RPMI7951 (cell line): Measurements from ENCODE around the gene NUDT6. TPM values are rescaled to one million over a fixed set of nuclear protein-coding genes. Genes with fewer than 3 reads are reported as not detected.
"Not testable (repeated sequence)": the region's sequence is repeated elsewhere in the genome, so short reads cannot be mapped to it uniquely, and the experiment has no call there.

Experiments
- DNase-seq: peaks from one replicate; pipeline ENCODE4 v3.0.0-alpha.2; 2012; ENCODE audit warnings: low read depth
- total RNA-seq: library from RNA; depleted of rRNA; stranded (reverse); fragments of >200 nt; shearing (Covaris generic); gene quantifications from 2 replicates; pipeline ENCODE4 v1.2.3, GENCODE V29; 2014

NUDT6 gene
- total RNA-seq, 1 experiment from 2014 or later, result 17.9 TPM

DNA sequence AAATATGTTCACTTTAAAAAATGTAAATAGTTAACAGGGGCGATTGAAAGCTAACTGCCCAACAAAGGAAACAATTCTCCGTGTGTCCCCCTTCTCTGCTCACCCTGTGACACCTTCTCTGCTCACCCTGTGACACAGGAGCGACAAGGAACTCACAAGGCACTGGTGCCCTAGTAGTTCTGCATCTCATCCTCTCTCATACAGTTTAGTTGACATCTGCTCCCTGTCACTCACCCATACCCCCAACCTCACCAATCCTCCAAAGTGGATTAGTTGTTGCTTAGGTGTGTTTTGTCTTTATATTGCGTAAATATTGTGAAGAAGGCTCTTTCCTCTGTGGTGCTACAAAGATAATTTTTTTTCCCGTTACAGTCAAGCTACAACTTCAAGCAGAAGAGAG is 46.4 kb downstream of the NUDT6 start:
- no peak for DNase-seq

DNA sequence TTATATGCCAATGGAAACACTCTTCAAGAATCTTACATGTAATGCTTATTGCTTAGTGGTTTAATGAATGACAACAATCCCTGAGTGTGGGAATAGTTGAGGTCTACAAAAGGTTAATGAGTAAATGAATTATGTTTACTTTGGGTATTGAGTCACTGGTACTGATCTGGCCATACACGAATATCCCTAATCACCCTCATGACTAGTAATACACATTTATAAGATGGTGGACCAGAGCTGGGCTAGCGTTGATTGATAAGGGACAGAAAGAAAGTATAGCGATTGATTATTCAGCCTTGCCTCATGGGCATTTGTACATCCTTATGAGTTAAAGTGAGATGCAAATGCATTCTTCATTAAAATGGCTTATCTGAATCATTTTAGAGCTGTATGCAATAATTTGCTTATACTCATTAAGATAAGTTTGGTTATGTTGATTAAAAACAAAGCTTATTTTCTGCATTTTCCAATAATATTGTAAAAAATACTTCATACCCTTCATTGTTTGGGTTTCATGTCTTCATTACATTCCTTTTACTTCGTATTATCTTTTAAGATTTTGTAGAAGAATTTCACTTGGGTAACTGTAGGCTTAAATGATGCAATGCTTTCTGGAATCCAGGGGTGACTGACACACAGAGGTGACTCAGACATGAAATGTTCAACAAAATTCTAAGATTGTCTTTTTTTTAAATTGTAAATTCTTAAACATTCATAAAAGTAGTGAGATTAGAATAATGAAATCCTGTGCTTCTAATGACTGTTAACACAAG is 48.4 kb downstream of the NUDT6 start:
- peak; percentile 50 for DNase-seq

DNA sequence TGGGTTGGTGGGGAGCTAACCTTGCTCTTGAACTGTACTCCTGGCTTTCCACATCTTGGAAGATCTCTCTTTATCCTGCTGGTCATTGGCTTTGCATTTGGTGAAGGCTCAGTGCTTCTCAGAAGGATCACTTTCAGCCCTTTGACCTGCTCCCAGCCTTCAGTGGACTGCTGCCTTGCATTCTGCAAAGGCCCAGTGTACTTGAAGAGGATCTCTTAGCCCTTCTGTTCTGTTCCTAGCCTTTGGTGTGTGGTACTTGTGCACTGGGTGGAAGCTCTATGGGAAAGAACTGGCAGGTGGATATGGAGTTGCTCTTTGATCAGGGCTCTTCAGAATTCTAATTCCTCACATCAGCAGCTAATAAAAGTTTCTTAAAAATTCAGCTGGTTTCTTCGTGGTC is 49.3 kb downstream of the NUDT6 start:
- DNase-seq, result no peak

DNA sequence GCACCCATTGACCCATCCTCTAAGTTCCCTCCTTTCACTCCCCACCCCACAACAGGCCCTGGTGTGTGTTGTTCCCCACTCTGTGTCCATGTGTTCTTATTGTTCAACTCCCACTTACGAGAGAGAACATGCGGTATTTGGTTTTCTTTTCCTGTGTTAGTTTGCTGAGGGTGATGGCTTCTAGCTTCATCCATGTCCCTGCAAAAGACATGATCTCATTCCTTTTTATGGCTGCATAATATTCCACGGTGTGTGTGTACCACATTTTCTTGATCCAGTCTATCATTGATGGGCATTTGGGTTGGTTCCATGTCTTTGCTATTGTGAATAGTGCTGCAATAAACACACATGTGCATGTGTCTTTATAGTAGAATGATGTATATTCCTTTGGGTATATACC is 54.2 kb downstream of the NUDT6 start:
- DNase-seq, result not testable (repeated sequence)

DNA sequence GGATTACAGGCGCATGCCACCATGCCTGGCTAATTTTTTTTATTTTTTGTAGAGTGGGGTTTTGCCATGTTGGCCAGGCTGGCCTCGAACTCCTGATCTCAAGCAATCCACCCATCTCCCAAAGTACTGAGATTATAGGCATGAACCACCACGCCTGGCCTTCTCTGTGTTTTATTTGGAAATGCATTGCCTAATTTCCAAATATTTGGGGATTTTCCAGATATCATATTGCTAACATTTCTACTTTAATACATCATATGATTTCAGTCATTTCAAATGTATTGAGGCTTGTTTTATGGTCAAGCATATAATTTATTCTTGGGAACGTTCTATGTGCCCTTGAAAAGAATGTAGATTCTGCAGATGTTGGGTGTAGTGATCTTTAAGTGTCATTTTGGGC is 57.0 kb downstream of the NUDT6 start:
- no peak for DNase-seq

DNA sequence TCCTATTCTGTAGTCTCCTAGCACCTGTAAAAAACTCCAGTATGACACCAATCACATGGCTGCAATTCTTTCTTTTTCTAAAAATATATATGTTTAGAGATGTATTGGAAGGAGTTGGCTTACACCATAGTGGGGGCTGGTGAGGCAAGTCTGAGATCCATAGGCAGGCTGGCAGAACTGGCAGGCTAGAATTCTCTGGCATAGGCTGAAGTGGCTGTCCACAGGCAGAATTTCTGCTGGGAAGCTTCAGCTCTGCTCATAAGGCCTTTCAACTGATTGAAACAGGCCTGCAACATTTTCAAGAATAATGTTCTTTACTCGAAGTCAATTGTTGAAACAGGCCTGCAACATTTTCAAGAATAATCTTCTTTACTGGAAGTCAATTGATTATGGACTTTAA is 58.8 kb downstream of the NUDT6 start:
- no peak for DNase-seq

DNA sequence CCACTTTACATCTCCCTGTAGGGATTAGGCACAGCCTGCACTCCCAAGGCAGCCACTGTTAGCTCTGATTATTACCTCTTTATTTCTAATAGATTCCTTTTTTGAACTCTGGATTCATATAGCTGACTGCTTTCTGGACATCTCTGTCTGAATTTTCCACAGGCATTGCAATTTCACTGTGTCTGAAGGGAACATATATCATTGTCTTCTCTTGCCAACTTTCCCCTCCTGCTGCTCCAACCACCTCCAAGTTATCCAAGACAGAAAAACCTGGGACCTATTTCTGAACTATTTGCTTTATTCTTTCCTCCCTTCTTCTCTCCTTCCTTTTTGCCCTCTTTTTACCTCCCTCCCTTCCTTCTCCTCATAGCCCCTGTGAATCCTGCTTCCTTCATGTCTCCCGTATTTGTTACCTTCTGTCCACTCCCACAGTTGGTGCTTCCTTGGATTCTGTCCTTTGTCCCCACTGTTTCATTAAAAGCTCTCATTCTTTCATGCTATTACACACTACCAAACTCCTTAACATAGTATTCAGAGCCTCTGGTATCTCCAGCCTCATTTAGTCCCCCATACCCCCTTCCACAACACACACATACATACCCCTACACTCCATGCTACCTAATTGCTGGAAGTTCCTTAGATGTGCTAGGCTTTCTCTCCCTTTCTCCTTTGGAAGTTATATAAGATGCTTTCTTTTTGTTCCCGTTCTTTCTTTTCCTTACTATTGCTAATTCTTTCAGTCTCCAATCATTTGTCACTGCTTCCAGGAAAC is 61.0 kb downstream of the NUDT6 start:
- DNase-seq, result no peak

DNA sequence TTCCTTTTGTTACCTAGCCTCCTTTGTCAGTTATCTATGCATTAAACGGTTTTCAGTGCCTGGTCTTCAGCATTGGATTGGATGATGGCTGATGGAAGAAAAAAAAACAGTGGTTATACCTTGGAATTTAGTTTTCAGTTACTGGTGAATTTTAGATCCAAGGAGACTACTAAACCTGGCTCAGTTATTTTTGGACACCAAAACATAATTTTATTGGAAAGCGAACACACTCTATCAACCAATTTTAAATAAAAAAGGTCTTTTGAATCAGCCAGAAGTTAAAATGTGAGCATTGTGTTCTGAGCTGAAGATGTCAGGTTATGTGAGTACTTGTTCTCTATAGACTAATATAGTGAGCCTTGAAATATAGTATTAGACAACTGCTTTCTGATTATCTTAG is 63.7 kb downstream of the NUDT6 start:
- no peak for DNase-seq

DNA sequence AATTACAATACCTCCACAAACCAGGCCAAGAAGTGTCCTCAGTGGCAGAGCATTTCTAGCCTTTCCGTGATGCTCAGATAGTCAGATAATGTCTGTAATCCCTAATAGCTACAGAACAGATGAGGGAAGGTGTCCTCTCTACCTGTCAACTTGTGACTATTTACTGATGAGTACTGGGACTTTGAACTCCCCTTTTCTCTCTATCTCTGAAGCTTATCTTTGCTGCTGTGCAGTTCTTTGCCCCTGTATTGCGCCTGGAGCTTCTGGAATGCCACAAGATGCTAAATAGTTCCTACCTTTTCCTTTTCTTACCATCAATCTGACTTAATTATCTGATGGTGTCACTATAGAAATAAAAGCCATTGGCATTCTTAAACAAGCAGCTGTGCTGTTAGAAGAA is 65.2 kb downstream of the NUDT6 start:
- DNase-seq, result no peak

DNA sequence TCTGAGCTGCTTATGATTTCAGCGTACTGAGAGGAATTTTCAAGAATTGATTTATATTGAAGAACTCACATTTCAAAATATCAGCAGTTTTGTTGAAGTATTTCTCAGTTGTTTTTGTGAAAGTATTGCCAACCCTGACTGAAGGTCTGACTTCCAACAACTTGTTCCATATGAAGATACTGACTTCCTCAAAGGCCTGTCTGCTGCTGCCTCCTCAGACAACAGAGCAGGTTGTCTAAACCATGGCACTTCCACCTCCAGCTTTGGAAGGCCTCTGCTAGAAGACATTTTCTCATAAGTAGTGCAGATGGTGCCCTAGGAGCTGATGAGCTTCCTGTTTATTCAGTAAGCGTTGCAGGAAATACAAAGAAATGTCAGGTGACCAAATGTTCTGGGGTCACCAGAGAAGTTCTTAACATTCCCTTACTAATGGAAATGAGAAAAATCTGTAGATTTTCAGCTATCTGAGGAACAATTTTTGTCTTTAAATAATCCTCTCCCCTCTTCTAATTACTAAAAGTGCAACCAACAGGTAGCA is 67.0 kb downstream of the NUDT6 start:
- no peak for DNase-seq

DNA sequence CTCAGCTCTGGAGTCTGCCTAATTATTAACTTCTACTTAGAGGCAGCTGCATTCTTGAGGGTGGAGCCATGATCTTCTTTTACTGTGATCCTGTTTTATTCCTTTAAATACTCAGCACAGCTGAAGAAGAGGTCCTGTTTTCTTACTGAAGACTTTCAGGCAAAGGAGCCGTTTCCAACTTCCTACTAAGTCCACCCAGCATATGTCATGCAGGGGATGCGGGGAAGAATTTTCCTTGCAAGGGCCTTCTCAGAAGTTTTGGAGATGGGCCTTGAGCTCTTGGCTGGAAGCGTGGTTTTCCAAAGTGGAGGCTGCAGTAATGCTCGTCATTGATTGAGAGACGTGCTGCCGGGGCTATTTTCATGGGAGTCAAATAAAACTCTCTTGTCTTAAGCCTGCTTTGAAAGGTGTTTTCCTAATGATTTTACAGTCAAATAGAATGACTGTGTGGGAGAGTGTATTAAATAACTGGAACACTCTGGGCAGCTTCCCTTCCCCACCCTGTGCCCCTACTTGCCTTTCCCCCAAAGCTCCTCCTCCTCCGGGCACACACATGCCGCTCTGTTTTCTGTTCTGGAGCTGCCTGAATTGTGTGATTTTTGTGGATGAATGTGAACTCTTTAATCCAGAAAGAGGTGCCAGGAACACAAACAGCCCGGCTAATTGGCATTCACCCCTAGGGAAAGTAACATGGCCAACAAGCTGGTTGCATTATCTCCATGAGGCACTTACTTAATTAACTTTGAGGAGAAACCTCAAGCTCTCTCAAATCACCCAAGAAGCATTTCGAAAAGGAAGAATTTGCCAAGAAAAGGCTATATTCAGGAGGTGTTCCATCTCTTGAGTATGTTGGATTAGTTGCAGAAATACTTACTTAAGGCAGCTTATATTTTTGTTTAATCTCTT is 67.7 kb downstream of the NUDT6 start:
- peak; percentile 28 for DNase-seq

DNA sequence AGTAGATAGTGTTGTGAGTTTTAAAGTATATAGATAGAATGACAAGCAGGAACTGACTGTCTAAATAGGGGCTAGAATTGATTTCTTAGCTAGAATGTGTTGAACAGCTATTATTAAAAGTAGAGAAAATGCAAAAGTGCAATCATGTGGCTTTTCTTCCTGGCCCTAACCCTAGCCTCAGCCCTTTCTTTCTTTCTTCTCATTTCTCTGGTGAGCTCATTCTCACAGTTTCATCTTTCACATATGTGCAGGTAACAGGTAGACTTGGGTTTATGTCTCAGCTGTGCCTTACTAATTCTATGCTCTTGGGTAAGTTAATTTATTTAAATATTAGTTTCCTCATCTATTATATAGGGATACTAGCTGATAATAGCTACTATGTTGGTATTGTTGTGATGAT is 70.8 kb downstream of the NUDT6 start:
- DNase-seq, result no peak

DNA sequence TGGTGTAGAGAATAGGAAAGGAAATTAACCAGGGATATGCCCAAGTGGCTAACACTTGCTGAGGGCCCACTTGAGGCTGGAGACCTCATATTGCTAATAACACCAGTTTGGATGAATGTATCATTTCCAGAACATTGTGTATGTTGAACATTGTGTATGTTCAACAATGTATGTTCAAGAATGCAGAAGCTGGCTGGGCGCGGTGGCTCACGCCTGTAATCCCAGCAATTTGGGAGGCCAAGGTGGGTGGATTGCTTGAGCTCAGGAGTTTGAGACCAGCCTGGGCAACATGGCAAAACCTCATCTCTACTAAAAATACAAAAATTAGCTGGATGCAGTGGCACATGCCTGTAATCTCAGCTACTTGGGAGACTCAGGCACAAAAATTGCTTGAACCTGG is 72.6 kb downstream of the NUDT6 start:
- not testable (repeated sequence) for DNase-seq

DNA sequence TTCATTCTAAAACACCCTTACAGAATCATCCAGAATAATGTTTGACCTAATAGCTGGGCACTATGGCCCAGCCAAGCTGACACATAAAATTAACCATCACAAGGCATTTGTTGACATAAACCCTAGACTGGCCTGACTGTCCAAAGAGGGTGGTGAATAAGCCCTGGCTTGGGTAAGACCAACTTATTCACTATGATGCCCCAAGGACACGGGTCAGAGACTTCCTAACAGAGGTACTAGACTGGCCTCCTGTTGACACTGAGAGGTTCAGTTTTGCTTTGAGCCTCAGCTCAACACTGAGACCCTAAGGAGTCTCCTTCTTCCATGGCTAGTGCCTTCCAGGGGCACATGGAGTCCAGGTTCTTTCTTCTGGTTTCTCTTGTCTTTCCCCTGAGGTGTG is 74.5 kb downstream of the NUDT6 start:
- no peak for DNase-seq

DNA sequence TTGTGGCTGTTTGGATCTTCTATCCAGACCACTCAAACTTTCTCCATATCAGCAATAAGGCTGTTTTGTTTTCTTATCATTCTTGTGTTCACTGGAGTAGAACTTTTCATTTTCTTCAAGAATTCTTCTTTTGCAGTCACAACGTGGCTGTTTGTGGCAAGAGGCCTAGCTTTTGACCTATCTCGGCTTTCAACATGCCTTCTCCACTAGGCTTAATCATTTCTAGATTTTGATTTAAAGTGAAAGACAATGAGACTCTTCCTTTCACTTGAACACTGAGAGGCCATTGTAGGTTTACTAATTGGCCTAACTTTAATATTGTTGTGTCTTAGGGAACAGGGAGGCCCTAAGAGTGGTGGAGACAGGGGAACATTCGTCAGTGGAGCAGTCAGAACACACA is 76.6 kb downstream of the NUDT6 start:
- no peak for DNase-seq

DNA sequence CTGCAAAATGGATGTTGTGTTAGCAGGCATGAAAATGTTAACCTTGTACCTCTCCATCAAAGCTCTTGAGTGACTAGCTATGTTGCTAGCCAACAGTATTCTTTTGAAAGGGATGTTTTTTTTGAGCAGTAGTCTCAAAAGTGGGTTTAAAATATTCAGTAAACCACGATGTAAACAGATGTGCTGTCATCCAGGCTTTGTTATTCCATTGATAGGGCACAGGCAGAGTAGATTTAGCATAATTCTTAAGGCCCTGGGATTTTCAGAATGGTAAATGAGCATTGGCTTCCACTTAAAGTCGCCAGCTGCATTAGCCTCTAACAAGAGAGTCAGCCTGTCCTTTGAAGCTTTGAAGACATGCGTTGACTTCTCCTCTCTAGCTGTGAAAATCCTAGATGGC is 77.3 kb downstream of the NUDT6 start:
- DNase-seq, result no peak

DNA sequence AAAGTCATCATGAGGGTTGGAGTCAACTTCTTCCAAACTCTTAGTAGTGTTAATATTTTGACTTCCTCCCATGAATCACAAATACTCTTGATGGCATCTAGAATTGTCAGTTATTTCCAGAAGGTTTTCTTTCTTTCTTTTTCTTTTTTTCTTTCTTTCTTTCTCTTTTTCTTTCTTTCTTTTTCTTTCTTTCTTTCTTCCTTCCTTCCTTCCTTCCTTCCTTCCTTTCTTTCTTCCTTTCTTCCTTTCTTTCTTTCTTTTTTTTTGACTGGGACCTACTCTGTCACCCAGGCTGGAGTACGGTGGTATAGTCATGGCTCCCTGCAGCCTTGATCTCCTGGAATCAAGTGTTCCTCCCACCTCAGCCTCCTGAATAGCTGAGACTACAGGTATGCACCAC is 78.0 kb downstream of the NUDT6 start:
- DNase-seq, result not testable (repeated sequence)

DNA sequence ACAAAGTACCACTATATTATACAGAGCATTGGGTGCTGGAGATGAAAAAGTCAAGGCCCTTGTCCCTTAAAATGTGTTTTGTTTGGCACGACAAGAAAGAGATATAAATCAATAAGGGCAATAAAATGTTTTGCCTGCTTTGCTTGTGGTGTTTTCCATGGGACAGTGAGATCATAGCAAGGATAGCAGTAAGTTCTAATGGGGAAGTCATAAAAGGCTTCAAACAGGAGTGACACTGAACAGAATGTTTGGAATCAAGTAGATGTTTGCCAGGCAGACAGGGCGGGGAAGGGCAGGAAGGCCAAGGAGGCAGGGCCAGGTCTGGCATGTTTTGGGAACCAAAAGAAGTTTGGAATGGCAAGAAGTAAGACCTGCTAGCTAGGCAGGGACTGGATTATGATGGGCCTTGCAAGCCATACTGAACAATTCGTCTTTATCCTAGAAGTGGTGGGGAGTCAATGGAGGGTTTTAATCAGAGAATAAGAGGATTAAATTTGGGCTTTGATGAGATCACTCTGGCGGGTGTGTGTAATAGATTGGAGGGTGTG is 79.3 kb downstream of the NUDT6 start:
- DNase-seq, result no peak
